H9 (cell line): ENCODE measurements around the gene ENPP1. TPM values are rescaled to one million over a fixed set of nuclear protein-coding genes. Genes with fewer than 3 reads are reported as not detected.

ENCODE experiments used
- DNase-seq: peaks from one replicate; pipeline ENCODE4 v3.0.0-alpha.2; 2017
- H2AFZ ChIP-seq: one replicate; pipeline ENCODE4 v1.6.1; 2013; ENCODE audit warnings: mild to moderate bottlenecking, low read length, control low read depth, moderate library complexity
- H2AK5ac ChIP-seq: 2 replicates; pipeline ENCODE4 v1.6.1; 2013; ENCODE audit warnings: low read length, control low read depth, mixed read lengths; ENCODE audit not compliant: insufficient read length
- H2BK120ac ChIP-seq: one replicate; pipeline ENCODE4 v1.6.1; 2013; ENCODE audit warnings: low read depth, mild to moderate bottlenecking, low read length, control low read depth, inconsistent platforms; ENCODE audit not compliant: poor library complexity, severe bottlenecking
- H2BK12ac ChIP-seq: 2 replicates; pipeline ENCODE4 v1.6.1; 2013; ENCODE audit warnings: low read length, control low read depth, mixed read lengths, low read depth; ENCODE audit not compliant: insufficient read length
- H2BK15ac ChIP-seq: 2 replicates; pipeline ENCODE4 v1.6.1; 2013; ENCODE audit warnings: low read depth, low read length, control low read depth
- H2BK20ac ChIP-seq: one replicate; pipeline ENCODE4 v1.6.1; 2013; ENCODE audit warnings: low read depth, mild to moderate bottlenecking, low read length, control low read depth, inconsistent platforms; ENCODE audit not compliant: poor library complexity, severe bottlenecking
- H2BK5ac ChIP-seq: 2 replicates; pipeline ENCODE4 v1.6.1; 2013; ENCODE audit warnings: low read length, control low read depth, mixed read lengths; ENCODE audit not compliant: insufficient read length
- H3K14ac ChIP-seq: 2 replicates; pipeline ENCODE4 v1.6.1; 2013; ENCODE audit warnings: low read length, control low read depth; ENCODE audit not compliant: insufficient read depth
- H3K18ac ChIP-seq: 2 replicates; pipeline ENCODE4 v1.6.1; 2013; ENCODE audit warnings: low read depth, mild to moderate bottlenecking, mixed read lengths, low read length, control low read depth; ENCODE audit not compliant: insufficient read length
- H3K23ac ChIP-seq: 2 replicates; pipeline ENCODE4 v1.6.1; 2013; ENCODE audit warnings: low read length, control low read depth, mixed read lengths, low read depth; ENCODE audit not compliant: insufficient read length
- H3K23me2 ChIP-seq: 2 replicates; pipeline ENCODE4 v1.6.1; 2013; ENCODE audit warnings: low read depth, mild to moderate bottlenecking, mixed read lengths, low read length, control low read depth; ENCODE audit not compliant: insufficient read length, poor library complexity, severe bottlenecking
- H3K27ac ChIP-seq: 2 replicates; pipeline ENCODE4 v1.5.1; 2013; ENCODE audit warnings: low read length, control low read depth, mixed read lengths, low read depth; ENCODE audit not compliant: insufficient read length
- H3K27me3 ChIP-seq: 2 replicates; pipeline ENCODE4 v1.6.1; 2013; ENCODE audit warnings: low read length, control low read depth, inconsistent platforms; ENCODE audit not compliant: insufficient read depth
- H3K4ac ChIP-seq: 2 replicates; pipeline ENCODE4 v1.6.1; 2013; ENCODE audit warnings: low read depth, mild to moderate bottlenecking, control low read depth, inconsistent platforms, low read length, moderate library complexity
- H3K4me1 ChIP-seq: 2 replicates; pipeline ENCODE4 v1.6.1; 2013; ENCODE audit warnings: low read length, control low read depth, inconsistent platforms; ENCODE audit not compliant: insufficient read depth
- H3K4me2 ChIP-seq: 2 replicates; pipeline ENCODE4 v1.6.1; 2013; ENCODE audit warnings: low read length, control low read depth, mixed read lengths; ENCODE audit not compliant: insufficient read length, insufficient read depth
- H3K56ac ChIP-seq: 2 replicates; pipeline ENCODE4 v1.6.1; 2013; ENCODE audit warnings: low read depth, mild to moderate bottlenecking, mixed read lengths, low read length, control low read depth; ENCODE audit not compliant: insufficient read length
- H3K79me1 ChIP-seq: 2 replicates; pipeline ENCODE4 v1.6.1; 2013; ENCODE audit warnings: low read depth, mild to moderate bottlenecking, moderate library complexity, low read length, control low read depth, inconsistent platforms; ENCODE audit not compliant: insufficient read depth, poor library complexity, severe bottlenecking
- H3K79me2 ChIP-seq: 2 replicates; pipeline ENCODE4 v1.6.1; 2013; ENCODE audit warnings: low read length, control low read depth, inconsistent platforms; ENCODE audit not compliant: insufficient read depth
- H3K9ac ChIP-seq: 2 replicates; pipeline ENCODE4 v1.6.1; 2013; ENCODE audit warnings: low read length, control low read depth, mixed read lengths; ENCODE audit not compliant: insufficient read length; ENCODE audit errors: extremely low read depth
- H3K9me3 ChIP-seq: one replicate; pipeline ENCODE4 v1.6.1; 2013; ENCODE audit warnings: low read depth, low read length, inconsistent platforms; ENCODE audit not compliant: control insufficient read depth
- H3T11ph ChIP-seq: one replicate; pipeline ENCODE4 v1.6.1; 2013; ENCODE audit warnings: mild to moderate bottlenecking, low read length, control low read depth, inconsistent platforms
- H4K20me1 ChIP-seq: one replicate; pipeline ENCODE4 v1.6.1; 2013; ENCODE audit not compliant: control insufficient read depth, insufficient read length, insufficient read depth
- H4K5ac ChIP-seq: 2 replicates; pipeline ENCODE4 v1.6.1; 2013; ENCODE audit warnings: low read depth, mild to moderate bottlenecking, mixed read lengths, low read length, control low read depth; ENCODE audit not compliant: insufficient read length
- H4K8ac ChIP-seq: replicated peaks from 2 replicates; pipeline ENCODE4 v1.6.1; 2013; ENCODE audit warnings: low read length, control low read depth, mixed read lengths, low read depth; ENCODE audit not compliant: insufficient read length
- H4K91ac ChIP-seq: 2 replicates; pipeline ENCODE4 v1.6.1; 2013; ENCODE audit warnings: low read depth, mild to moderate bottlenecking, moderate library complexity, mixed read lengths, low read length, control low read depth; ENCODE audit not compliant: insufficient read length
- H3K27ac Mint-ChIP-seq, 3 experiments: 2 replicates in 2 of 3; 3 replicates in 1 of 3; pipeline ENCODE4 v1.8.0; 2020 to 2021; ENCODE audit warnings: mixed read lengths in 3 of 3, mild to moderate bottlenecking in 1 of 3, moderate library complexity in 1 of 3
- H3K27me3 Mint-ChIP-seq: 2 replicates; pipeline ENCODE4 v1.8.0; 2021; ENCODE audit warnings: low read depth, mild to moderate bottlenecking, moderate library complexity, mixed read lengths
- H3K36me3 Mint-ChIP-seq, 3 experiments: 2 replicates in 2 of 3; 3 replicates in 1 of 3; pipeline ENCODE4 v1.8.0; 2020 to 2021; ENCODE audit warnings: low read depth in 3 of 3, mixed read lengths in 3 of 3; ENCODE audit not compliant: insufficient read depth in 1 of 3
- H3K4me1 Mint-ChIP-seq, 2 experiments: 2 replicates each; pipeline ENCODE4 v1.8.0; 2020; ENCODE audit warnings: mixed read lengths in 2 of 2
- H3K4me3 Mint-ChIP-seq, 2 experiments: 2 replicates in 1 of 2; 3 replicates in 1 of 2; pipeline ENCODE4 v1.8.0; 2020 to 2021; ENCODE audit warnings: mild to moderate bottlenecking in 2 of 2, mixed read lengths in 2 of 2, moderate library complexity in 1 of 2
- H3K9me3 Mint-ChIP-seq, 2 experiments: 2 replicates in 1 of 2; 3 replicates in 1 of 2; pipeline ENCODE4 v1.8.0; 2020; ENCODE audit warnings: mild to moderate bottlenecking in 2 of 2, mixed read lengths in 2 of 2, moderate library complexity in 1 of 2
- CTCF ChIP-seq: fragments of 200-600 bp; sonication (generic); conservative IDR thresholded peaks from 3 replicates; pipeline ENCODE4 v1.8.0; 2021; ENCODE audit warnings: antibody characterized with exemption, mild to moderate bottlenecking
- WGBS: extraction: QIAGEN DNeasy Blood & Tissue Kit; methylation state at CpG from one replicate; pipeline ENCODE4 v1.1.7; 2013; ENCODE audit warnings: missing lambda C conversion rate, low lambda C conversion rate, mixed read lengths; ENCODE audit not compliant: insufficient read length; ENCODE audit errors: extremely low coverage; 5-methylcytosine and 5-hydroxymethylcytosine counted together
- total RNA-seq: library from RNA; stranded (reverse); gene quantifications from 2 replicates; pipeline ENCODE4 v1.2.1, GENCODE V29; 2021

Gene ENPP1
- total RNA-seq, 1 experiment from 2014 or later, result 22.5 TPM

- H4K5ac ChIP-seq, result no peak overlapping the region
- peaks cover 6 to 15% of the 10 kb centered on the region in 2 experiments for H3K4me1 Mint-ChIP-seq
These were observed 4.6 kb upstream of the ENPP1 start for GRCh38 chr6:131803007-131803769.

More at GRCh38 chr6:131803007-131803769, 4.6 kb upstream of the ENPP1 start:
- Histone ChIP-seq H3K14ac (no peak overlapping the region), H2BK12ac (no peak overlapping the region), H3K27ac (no peak overlapping the region), H2AK5ac (no peak overlapping the region), H2BK15ac (no peak overlapping the region), H3K4me1 (no peaks in the 10 kb centered on the region), H3K4me2 (no peak overlapping the region), H3K23ac (no peak overlapping the region), H3K27me3 (no peaks in the 10 kb centered on the region), H4K8ac (no peak overlapping the region), H4K91ac (no peak overlapping the region), H3K18ac (no peak overlapping the region), H3K9me3 (no peaks in the 10 kb centered on the region), H3T11ph (no peak overlapping the region), H2AFZ (no peak overlapping the region), H3K56ac (no peak overlapping the region), H2BK5ac (no peak overlapping the region), H3K23me2 (no peaks in the 10 kb centered on the region), H3K79me2 (no peaks in the 10 kb centered on the region), H2BK120ac (no peak overlapping the region), H2BK20ac (no peak overlapping the region), H3K4ac (no peak overlapping the region), H3K9ac (no peak overlapping the region), H3K79me1 (no peaks in the 10 kb centered on the region), H4K20me1 (no peaks in the 10 kb centered on the region)
- H3K4me3 Mint-ChIP-seq, result no peak overlapping the region
- TF ChIP-seq CTCF, result no peak
- H3K36me3 Mint-ChIP-seq, result peaks cover 0 to 9% (median 3%) of the 10 kb centered on the region in 3 experiments; a peak in 4 of 7 replicates
- WGBS, result no CpG with 5 or more reads among the region's 10 CpGs
- peaks cover 13% of the 10 kb centered on the region in 2 experiments for H3K9me3 Mint-ChIP-seq
- peaks cover 27% of the 10 kb centered on the region for H3K27me3 Mint-ChIP-seq
- DNase-seq, result no peak
- H3K27ac Mint-ChIP-seq, result no peak overlapping the region
